ENCODE data around the gene TMEM201.
"Not testable (repeated sequence)": the region's sequence is repeated elsewhere in the genome, so short reads cannot be mapped to it uniquely, and the experiment has no call there.

The TMEM201 gene

GRCh38 chr1:9558946-9559545, 29.7 kb upstream of the TMEM201 start:
- in situ Hi-C loops (cut with HindIII; ENCODE audit: low sequenced_read_pairs): loop anchor here (10.0 to 25.0 kb wide), 2 partner anchors 184 to 297 kb away; no protein-coding TSS in a partner anchor
- no peak overlapping the region for H3K4me3 ChIP-seq (ENCODE audit: low read depth, low read length)
- DNase-seq (ENCODE audit: low read depth): no peak
- no peak for TF ChIP-seq CTCF (IDR thresholded peaks at IDR 0.05; ENCODE audit: low read depth, low read length, missing control alignments)

GRCh38 chr1:9559673-9560072, 29.0 kb upstream of the TMEM201 start:
- in situ Hi-C loops (cut with HindIII; ENCODE audit: low sequenced_read_pairs): loop anchor here (10.0 to 25.0 kb wide), 2 partner anchors 185 to 297 kb away; no protein-coding TSS in a partner anchor
- DNase-seq (ENCODE audit: low read depth): no peak
- no peak overlapping the region for H3K4me3 ChIP-seq (ENCODE audit: low read depth, low read length)
- no peak for TF ChIP-seq CTCF (IDR thresholded peaks at IDR 0.05; ENCODE audit: low read depth, low read length, missing control alignments)

GRCh38 chr1:9560090-9560489, 28.6 kb upstream of the TMEM201 start:
- not testable (repeated sequence) for DNase-seq (ENCODE audit: low read depth); H3K4me3 ChIP-seq (ENCODE audit: low read depth, low read length)
- in situ Hi-C loops (cut with HindIII; ENCODE audit: low sequenced_read_pairs): loop anchor here (25.0 kb wide), 1 partner anchor 298 kb away; no protein-coding TSS in a partner anchor

- no peak for TF ChIP-seq CTCF (IDR thresholded peaks at IDR 0.05; ENCODE audit: low read depth, low read length, missing control alignments)
These were observed 27.3 kb upstream of the TMEM201 start for GRCh38 chr1:9561429-9561828.

GRCh38 chr1:9569267-9569666, 19.4 kb upstream of the TMEM201 start:
- in situ Hi-C loops (cut with HindIII; ENCODE audit: low sequenced_read_pairs): loop anchor here (25.0 kb wide), 1 partner anchor 307 kb away; no protein-coding TSS in a partner anchor
- DNase-seq (ENCODE audit: low read depth): no peak
- H3K4me3 ChIP-seq (ENCODE audit: low read depth, low read length): no peak overlapping the region
- no peak for TF ChIP-seq CTCF (IDR thresholded peaks at IDR 0.05; ENCODE audit: low read depth, low read length, missing control alignments)

More at GRCh38 chr1:9561429-9561828, 27.3 kb upstream of the TMEM201 start:
- peak; percentile 96 for DNase-seq (ENCODE audit: low read depth)
- H3K4me3 ChIP-seq (ENCODE audit: low read depth, low read length): no peak overlapping the region
- in situ Hi-C loops (cut with HindIII; ENCODE audit: low sequenced_read_pairs): loop anchor here (25.0 kb wide), 1 partner anchor 299 kb away; no protein-coding TSS in a partner anchor

- not testable (repeated sequence) for H3K4me3 ChIP-seq (ENCODE audit: low read depth, low read length); DNase-seq (ENCODE audit: low read depth)
- in situ Hi-C loops (cut with HindIII; ENCODE audit: low sequenced_read_pairs): loop anchor here (5.0 to 25.0 kb wide), 2 partner anchors 89 to 309 kb away; no protein-coding TSS in a partner anchor
These were observed 17.7 kb upstream of the TMEM201 start for GRCh38 chr1:9570886-9571529.

GRCh38 chr1:9573723-9574122, 15.0 kb upstream of the TMEM201 start:
- no peak overlapping the region for H3K4me3 ChIP-seq (ENCODE audit: low read depth, low read length)
- TF ChIP-seq CTCF (IDR thresholded peaks at IDR 0.05; ENCODE audit: low read depth, low read length, missing control alignments): peak; percentile 39
- DNase-seq (ENCODE audit: low read depth): no peak
- in situ Hi-C loops (cut with HindIII; ENCODE audit: low sequenced_read_pairs): loop anchor here (5.0 to 25.0 kb wide), 2 partner anchors 91 to 311 kb away; no protein-coding TSS in a partner anchor

All from astrocyte of the cerebellum (primary cell).